Esophagus squamous epithelium (tissue), 4 donors: Measurements from ENCODE around the gene KRTCAP3.
A peak's percentile ranks its signal among the peaks of the same experiment; 100 is the strongest.

ENCODE experiments used
- POLR2A ChIP-seq, 4 donors: fragments of 450-650 bp; IDR thresholded peaks; one replicate each; pipeline ENCODE4 v1.6.1; 2017; ENCODE audit warnings: antibody characterized with exemption in 4 of 4, mild to moderate bottlenecking in 4 of 4, moderate library complexity in 3 of 4
- TF ChIP-seq, protein P1 (sequence below), 6 experiments: fragments of 450-650 bp in 4 of 6; fragments of 200-600 bp in 2 of 6; sonication (generic) in 2 of 6; IDR thresholded peaks; one replicate each; pipeline ENCODE4 v1.5.1; 2016 to 2019; ENCODE audit warnings: antibody characterized with exemption in 6 of 6, mild to moderate bottlenecking in 4 of 6, moderate library complexity in 4 of 6

DNA sequence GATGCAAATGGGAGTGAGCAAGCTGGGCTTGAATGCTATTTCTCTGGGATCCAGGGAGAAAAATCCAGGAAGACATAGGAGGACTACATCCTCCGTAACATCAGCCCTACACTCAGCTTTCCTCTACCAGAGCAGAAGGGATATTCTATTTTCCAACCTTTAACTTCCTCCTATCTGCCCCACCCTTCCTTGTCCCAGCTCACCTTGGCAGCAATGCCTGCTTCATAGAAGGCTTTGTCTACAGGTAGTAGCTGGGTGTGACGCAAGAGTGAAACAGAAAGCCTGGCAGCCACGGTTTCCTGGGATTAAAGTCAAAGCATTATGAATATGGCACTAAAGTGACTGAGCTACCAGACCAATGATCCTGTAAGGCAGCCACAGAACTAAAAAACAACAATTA is 3.9 kb downstream of the KRTCAP3 start:
- TF ChIP-seq, protein P1, sequence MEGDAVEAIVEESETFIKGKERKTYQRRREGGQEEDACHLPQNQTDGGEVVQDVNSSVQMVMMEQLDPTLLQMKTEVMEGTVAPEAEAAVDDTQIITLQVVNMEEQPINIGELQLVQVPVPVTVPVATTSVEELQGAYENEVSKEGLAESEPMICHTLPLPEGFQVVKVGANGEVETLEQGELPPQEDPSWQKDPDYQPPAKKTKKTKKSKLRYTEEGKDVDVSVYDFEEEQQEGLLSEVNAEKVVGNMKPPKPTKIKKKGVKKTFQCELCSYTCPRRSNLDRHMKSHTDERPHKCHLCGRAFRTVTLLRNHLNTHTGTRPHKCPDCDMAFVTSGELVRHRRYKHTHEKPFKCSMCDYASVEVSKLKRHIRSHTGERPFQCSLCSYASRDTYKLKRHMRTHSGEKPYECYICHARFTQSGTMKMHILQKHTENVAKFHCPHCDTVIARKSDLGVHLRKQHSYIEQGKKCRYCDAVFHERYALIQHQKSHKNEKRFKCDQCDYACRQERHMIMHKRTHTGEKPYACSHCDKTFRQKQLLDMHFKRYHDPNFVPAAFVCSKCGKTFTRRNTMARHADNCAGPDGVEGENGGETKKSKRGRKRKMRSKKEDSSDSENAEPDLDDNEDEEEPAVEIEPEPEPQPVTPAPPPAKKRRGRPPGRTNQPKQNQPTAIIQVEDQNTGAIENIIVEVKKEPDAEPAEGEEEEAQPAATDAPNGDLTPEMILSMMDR (IDR thresholded peaks at IDR 0.05) = no peak
- peak in 1 of 4 donors; percentile 29 for TF ChIP-seq POLR2A (IDR thresholded peaks at IDR 0.05)
